ENCODE results near the gene NUAK1.

DNA sequence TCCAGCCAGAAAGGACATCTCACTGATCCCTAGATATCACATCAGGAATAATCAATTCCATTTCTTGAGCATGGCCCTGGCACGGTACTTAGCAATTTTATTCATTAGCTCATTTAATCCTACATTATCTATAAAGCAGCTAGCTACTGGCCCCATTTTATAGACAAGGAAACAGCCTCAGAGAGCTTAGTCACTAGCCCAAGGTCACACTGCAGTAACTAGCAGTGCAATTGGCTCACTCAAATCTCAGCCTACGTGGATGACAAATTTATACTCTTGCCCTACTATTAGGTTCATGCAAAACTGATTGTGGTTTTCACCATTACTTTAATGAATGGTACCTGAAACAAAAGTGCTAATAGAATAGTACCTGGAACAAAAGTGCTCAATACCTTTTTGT lies 41.7 kb downstream of the NUAK1 start:
- TF ChIP-seq, protein P1, sequence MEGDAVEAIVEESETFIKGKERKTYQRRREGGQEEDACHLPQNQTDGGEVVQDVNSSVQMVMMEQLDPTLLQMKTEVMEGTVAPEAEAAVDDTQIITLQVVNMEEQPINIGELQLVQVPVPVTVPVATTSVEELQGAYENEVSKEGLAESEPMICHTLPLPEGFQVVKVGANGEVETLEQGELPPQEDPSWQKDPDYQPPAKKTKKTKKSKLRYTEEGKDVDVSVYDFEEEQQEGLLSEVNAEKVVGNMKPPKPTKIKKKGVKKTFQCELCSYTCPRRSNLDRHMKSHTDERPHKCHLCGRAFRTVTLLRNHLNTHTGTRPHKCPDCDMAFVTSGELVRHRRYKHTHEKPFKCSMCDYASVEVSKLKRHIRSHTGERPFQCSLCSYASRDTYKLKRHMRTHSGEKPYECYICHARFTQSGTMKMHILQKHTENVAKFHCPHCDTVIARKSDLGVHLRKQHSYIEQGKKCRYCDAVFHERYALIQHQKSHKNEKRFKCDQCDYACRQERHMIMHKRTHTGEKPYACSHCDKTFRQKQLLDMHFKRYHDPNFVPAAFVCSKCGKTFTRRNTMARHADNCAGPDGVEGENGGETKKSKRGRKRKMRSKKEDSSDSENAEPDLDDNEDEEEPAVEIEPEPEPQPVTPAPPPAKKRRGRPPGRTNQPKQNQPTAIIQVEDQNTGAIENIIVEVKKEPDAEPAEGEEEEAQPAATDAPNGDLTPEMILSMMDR (IDR thresholded peaks at IDR 0.05; ENCODE audit: low read depth, low read length, poor library complexity, severe bottlenecking) = no peak
- no peak for TF ChIP-seq EZH2phosphoT487 (IDR thresholded peaks at IDR 0.05; ENCODE audit: borderline replicate concordance, low read length)

All from DOHH2 (cell line).